GM19328 (cell line): ENCODE data around the gene NTF4.
"Not testable (repeated sequence)": the region's sequence is repeated elsewhere in the genome, so short reads cannot be mapped to it uniquely, and the experiment has no call there.

Experiments
- ATAC-seq: cut with Tn5 transposase; IDR thresholded peaks from one replicate; pipeline ENCODE4 v1.9.1; 2021; ENCODE audit warnings: mild to moderate bottlenecking, moderate library complexity; ENCODE audit not compliant: unreplicated experiment

The NTF4 gene

DNA sequence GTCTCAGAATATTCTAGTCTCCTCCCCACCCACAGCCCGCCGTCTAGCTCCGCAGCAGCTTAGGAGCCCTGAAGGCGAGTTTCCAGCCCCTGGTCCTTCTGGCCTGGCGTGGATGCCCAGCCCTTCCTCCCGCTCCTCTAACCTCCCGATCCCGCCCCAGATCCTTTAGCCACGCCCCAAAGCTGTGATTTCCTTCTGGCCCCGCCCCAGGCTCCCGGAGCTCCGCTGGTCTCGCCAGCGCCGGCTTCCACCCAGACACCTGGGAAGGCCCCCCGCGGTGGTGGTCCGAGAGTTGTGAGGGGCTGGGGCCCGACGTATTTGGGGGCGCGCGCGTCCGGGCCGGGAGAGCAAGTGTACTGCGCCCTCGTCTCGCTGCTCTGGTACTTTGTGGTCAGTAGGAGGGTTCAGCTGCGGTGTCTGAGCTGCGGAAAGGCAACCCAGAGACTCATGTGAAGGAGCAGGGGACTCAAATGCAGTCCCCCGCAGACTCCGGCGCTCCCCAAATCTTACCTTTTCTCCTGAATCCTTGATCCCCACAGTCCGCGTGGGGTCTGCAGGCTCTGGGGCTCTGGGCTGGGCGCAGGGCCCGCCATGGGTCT is 6.9 kb downstream of the NTF4 start, which contains the start of gene CGB7:
Gene CGB7 (minus strand): TSS at position 114 of the 599 bp plus-strand sequence. CDS start 2,374 bp downstream, outside the sequence.
- no peak for ATAC-seq

DNA sequence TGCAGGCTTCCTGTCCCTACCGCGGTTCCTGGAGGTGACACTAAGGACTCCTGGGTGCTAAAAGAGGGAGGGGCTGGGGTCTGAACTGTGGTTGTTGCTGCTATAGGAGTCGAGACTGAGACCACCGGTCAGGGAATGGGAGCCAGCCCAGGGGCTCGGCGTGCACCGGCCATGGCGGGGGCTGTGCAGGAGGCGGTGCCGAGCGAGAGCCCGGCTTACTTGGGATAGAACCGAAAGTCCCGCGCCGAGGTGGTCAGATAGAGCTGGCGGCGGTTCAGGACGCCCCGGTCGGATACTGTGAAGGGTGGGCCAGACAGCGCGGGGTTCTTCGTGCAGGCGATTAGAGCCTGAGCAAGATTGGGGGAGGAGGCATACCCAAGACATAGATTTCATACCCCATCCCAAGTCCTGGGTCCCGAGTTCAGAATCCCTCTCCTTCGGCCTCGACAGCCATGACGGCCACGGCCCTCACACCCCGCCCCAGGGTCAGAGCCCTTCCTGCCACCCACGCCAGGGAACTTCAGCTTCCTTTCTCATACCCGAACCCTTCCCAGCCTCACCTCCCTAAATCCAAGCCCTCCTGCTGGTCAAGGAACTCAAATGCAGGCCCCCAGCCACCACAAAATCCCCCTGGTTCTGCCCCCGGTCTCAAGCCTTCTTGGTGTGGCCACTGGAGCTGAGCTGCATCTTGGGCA is 7.6 kb downstream of the NTF4 start:
- ATAC-seq = not testable (repeated sequence)

DNA sequence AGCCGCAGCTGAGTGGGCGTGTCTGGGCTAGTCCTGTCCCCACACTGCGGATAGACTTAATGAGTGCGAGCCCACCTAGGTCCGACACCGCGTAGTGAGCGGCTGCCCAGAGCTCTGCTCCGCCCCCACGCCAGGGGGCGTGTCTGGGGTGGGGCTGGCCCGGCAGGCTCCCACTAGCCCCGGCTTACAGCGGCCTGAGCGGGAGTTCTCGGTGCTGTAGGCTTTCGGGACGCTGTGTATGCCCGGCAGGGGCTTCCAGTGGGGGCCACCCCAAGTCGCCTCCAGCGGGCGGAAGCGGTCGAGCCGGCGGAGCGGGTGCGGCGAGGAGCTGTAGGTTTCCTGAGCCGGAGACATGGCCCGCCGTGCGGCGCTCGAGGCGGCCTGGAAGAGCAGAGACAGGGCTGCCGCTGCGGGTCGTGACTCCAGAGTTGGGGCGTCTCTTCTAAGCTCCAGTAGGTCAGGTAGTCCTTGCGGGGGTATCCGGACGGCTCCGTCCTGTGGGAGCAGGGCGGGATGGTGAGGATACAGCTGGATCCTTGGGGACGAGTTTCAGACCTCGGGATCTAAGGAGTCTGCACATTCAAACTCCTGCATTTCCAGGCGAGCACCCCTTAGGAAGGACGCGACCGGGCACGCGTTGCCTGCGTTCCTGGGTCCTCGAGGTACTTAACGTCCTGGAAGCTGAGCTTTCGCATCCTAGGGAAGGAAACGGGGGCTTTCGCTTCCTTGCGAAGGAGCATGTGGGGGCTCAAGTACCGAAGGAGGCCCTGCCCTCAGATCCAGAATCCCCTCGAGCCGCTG is 8.3 kb downstream of the NTF4 start:
- no peak for ATAC-seq

DNA sequence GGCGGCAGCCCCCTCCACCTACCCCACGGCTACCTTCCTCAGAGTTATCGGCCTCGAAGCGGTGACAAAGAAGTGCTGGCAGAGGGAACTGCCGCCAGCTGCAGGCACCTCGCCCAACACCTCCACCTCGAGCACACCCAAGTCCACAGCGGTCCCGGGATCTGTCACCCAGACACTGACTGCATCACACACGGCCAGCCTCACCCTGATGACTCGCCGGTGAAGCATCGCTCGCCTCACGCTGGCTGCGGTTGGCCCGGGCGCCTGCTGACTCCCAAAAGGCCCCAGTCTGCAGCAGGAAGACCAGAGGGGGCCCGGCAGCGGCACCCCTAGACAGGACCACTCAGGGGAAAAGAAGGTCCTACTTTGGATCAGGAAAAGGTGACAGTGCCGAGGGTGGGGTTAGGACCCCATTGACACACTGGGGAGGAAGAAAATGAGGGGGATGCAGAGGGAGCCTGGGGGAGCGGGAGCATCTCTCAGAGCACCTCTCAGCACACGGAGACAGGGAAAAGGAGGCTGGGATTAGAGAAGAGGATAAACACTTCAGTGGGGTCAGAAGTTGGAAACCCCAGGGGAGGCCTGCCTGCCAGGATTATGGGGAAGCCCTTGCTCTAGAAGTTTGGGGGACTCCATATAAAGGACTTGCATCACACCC is 14.1 kb downstream of the NTF4 start:
- ATAC-seq = not testable (repeated sequence)

DNA sequence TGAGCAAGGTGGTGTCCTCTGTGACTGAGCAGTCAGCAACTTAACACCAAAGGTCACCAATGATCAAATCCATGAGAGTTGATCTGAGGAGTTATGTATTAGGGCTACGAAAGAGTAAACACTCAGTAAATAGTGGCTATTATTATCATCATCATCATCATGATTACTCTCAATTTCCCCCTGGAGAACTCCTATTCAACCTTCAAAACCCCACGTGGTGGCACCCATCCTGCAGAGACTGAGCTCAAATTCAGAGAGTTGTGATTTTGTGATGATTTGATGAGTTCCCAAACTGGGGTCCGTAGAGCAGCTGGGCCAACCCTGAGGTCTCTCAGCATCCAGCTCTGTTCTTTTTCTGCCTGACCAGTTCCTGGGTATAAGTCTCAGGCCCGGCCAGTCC is 14.8 kb downstream of the NTF4 start:
- not testable (repeated sequence) for ATAC-seq

DNA sequence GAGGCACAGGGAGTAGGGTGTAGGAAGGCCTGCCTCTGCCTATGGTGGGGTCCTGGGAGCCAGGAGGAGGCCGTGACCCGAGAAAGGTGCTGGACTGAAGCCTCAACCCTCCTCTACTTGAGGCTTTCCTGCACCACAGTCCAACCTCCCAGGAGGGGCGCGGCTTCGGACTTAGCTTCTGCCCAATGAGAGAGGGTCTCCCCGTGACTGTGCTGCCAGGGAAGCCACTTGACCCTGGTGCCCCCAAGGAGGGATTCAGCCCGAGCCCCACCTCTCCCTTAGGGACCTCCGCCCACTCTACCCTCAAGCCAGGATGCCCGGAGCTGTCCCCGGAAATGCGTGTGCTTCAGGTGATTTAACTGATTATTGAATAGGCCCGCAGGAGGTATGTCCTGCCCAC is 15.6 kb downstream of the NTF4 start, which contains the start of gene CGB8:
Gene CGB8 (minus strand): TSS at position 101 of the 400 bp plus-strand sequence. CDS start 372 bp downstream, outside the sequence.
- ATAC-seq = not testable (repeated sequence)

DNA sequence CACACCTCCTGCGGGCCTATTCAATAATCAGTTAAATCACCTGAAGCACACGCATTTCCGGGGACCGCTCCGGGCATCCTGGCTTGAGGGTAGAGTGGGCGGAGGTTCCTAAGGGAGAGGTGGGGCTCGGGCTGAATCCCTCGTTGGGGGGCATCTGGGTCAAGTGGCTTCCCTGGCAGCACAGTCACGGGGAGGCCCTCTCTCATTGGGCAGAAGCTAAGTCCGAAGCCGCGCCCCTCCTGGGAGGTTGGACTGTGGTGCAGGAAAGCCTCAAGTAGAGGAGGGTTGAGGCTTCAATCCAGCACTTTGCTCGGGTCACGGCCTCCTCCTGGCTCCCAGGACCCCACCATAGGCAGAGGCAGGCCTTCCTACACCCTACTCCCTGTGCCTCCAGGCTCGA is 21.1 kb downstream of the NTF4 start, which contains the start of gene CGB5:
Gene CGB5 (plus strand): TSS at position 301 of the 400 bp plus-strand sequence. CDS start 362 bp downstream, outside the sequence.
- not testable (repeated sequence) for ATAC-seq

DNA sequence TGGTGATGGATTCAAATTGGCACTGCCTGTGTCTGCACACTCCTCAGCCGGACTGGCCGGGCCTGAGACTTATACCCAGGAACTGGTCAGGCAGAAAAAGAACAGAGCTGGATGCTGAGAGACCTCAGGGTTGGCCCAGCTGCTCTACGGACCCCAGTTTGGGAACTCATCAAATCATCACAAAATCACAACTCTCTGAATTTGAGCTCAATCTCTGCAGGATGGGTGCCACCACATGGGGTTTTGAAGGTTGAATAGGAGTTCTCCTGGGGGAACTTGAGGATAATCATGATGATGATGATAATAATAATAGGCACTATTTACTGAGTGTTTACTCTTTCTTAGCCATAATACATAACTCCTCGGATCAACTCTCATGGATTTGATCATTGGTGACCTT is 22.0 kb downstream of the NTF4 start:
- not testable (repeated sequence) for ATAC-seq

DNA sequence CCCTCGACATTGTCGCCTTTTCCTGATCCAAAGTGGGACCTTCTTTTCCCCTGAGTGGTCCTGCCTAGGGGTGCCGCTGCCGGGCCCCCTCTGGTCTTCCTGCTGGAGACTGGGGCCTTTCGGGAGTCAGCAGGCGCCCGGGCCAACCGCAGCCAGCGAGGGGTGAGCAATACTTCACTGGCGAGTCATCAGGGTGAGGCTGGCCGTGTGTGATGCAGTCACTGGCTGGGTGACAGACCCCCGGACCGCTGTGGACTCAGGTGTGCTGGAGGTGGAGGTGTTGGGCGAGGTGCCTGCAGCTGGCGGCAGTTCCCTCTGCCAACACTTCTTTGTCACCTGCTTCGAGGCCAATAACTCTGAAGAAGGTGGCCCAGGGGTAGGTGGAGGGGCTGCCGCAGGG is 22.4 kb downstream of the NTF4 start:
- ATAC-seq = no peak

DNA sequence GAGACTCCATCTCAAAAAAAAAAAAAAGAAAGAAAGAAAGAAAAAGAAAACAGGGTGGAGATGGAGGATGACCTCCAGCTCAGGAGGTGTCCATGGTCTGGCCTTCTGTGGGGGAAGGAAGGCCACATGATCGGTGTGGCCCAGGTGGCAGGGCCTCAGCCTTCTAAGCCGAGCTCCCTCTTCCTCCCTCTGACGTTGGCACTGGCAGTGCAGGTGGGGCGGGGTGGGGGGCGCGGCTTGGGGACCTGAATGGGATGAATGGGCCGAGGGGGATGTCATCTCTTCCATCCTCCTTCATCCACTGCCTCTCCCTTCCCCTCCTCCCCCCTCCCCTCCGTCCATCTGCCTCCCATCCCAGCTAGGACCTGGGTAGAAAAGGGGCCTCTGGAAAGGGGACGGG is 24.9 kb downstream of the NTF4 start:
- ATAC-seq = not testable (repeated sequence)

DNA sequence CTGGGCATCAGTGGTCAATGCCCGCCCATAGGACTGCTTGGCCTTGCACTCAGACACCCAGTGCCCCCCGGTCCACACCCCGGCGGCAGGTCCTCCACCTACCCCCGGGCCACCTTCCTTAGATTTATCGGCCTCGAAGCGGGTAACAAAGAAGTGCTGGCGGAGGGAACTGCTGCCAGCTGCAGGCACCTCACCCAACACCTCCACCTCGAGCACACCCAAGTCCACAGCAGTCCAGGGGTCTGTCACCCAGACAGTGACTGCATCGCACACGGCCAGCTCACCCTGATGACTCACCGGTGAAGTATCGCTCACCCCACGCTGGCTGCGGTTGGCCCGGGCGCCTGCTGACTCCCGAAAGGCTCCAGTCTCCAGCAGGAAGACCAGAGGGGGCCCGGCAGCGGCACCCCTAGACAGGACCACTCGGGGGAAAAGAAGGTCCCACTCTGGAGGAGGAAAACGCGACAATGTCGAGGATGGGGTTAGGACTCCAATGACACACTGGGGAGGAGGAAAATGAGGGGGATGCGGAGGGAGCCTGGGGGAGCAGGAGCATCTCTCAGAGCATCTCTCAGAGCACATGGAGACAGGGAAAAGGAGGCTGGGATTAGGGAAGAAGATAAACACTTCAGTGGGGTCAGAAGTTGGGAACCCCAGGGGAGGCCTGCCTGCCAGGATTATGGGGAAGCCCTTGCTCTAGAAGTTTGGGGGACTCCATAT is 25.9 kb downstream of the NTF4 start:
- not testable (repeated sequence) for ATAC-seq

DNA sequence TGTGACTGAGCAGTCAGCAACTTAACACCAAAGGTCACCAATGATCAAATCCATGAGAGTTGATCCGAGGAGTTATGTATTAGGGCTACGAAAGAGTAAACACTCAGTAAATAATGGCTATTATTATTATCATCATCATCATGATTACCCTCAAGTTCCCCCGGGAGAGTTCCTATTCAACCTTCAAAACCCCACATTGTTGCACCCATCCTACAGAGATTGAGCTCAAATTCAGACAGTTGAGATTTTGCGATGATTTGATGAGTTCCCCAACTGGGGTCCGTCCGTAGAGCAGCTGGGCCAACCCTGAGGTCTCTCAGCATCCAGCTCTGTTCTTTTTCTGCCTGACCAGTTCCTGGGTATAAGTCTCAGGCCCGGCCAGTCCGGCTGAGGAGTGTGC is 26.5 kb downstream of the NTF4 start:
- not testable (repeated sequence) for ATAC-seq

DNA sequence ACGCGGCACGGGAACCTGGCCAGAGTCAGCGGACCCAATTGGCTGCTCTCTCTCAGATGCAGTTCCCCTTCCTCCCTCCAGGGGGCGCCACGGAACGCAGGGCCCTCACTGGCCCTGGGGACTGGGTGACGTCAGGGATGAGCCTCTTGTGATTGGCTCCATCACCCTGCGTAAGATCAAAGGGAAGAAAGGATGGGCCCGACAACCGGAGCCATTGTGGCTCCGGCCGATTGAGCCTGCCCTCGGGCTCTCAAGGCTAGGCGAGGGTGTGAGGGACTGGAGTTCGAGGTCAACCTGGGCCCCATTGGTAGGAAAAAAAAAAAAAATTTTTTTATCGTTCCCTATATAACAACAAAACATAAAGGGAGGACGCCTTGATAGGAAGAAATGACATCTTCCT is 27.8 kb downstream of the NTF4 start, which contains the start of gene CGB1:
Gene CGB1 (minus strand): TSS at position 81 of the 400 bp plus-strand sequence. CDS start 184 bp downstream, outside the sequence.
- ATAC-seq = not testable (repeated sequence)

DNA sequence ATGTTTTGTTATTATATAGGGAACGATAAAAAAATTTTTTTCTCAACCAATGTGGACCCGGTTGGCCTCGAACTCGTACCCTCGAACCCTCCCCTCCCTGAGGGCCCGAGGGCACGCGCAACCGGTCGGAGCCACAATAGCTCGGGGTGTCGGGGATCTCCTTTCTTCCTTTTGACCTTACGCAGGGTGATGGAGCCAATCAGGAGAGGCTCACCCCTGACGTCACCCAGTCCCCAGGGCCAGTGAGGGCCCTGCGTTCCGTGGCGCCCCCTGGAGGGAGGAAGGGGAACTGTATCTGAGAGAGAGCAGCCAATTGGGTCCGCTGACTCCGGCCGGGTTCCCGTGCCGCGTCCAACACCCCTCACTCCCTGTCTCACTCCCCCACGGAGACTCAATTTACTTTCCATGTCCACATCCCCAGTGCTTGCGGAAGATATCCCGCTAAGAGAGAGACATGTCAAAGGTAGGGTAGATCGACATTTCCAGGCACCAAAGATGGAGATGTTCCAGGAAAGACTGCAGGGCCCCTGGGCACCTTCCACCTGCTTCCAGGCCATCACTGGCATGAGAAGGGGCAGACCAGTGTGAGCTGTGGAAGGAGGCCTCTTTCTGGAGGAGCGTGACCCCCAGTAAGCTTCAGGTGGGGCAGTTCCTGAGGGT is 32.8 kb downstream of the NTF4 start, which contains the start of gene CGB2:
Gene CGB2 (plus strand): TSS at position 249 of the 660 bp plus-strand sequence. CDS start 206 bp downstream, at position 455.
- not testable (repeated sequence) for ATAC-seq

DNA sequence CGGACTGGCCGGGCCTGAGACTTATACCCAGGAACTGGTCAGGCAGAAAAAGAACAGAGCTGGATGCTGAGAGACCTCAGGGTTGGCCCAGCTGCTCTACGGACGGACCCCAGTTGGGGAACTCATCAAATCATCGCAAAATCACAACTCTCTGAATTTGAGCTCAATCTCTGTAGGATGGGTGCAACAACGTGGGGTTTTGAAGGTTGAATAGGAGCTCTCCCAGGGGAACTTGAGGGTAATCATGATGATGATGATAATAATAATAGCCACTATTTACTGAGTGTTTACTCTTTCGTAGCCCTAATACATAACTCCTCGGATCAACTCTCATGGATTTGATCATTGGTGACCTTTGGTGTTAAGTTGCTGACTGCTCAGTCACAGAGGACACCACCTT is 34.3 kb downstream of the NTF4 start:
- ATAC-seq = not testable (repeated sequence)

DNA sequence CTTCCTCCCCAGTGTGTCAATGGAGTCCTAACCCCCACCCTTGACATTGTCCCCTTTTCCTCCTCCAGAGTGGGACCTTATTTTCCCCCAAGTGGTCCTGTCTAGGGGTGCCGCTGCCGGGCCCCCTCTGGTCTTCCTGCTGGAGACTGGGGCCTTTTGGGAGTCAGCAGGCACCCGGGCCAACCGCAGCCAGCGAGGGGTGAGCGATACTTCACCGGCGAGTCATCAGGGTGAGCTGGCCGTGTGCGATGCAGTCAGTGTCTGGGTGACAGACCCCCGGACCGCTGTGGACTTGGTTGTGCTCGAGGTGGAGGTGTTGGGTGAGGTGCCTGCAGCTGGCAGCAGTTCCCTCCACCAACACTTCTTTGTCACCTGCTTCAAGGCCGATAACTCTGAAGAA is 34.9 kb downstream of the NTF4 start:
- not testable (repeated sequence) for ATAC-seq

DNA sequence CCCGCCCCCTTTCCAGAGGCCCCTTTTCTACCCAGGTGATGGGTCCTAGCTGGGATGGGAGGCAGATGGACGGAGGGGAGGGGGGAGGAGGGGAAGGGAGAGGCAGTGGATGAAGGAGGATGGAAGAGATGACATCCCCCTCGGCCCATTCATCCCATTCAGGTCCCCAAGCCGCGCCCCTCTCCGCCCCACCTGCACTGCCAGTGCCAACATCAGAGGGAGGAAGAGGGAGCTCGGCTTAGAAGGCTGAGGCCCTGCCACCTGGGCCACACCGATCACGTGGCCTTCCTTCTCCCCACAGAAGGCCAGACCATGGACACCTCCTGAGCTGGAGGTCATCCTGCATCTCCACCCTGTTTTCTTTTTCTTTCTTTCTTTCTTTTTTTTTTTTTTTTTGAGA is 35.9 kb downstream of the NTF4 start:
- ATAC-seq = not testable (repeated sequence)

DNA sequence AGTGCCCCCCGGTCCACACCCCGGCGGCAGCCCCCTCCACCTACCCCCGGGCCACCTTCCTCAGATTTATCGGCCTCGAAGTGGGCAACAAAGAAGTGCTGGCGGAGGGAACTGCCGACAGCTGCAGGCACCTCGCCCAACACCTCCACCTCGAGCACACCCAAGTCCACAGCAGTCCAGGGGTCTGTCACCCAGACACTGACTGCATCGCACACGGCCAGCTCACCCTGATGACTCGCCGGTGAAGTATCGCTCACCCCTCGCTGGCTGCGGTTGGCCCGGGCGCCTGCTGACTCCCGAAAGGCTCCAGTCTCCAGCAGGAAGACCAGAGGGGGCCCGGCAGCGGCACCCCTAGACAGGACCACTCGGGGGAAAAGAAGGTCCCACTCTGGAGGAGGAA is 39.0 kb downstream of the NTF4 start:
- ATAC-seq = not testable (repeated sequence)

DNA sequence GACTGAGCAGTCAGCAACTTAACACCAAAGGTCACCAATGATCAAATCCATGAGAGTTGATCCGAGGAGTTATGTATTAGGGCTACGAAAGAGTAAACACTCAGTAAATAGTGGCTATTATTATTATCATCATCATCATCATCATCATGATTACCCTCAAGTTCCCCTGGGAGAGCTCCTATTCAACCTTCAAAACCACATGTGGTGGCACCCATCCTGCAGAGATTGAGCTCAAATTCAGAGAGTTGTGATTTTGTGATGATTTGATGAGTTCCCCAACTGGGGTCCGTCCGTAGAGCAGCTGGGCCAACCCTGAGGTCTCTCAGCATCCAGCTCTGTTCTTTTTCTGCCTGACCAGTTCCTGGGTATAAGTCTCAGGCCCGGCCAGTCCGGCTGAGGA is 39.5 kb downstream of the NTF4 start:
- not testable (repeated sequence) for ATAC-seq
